ENCODE data around the gene NDEL1.

DNA sequence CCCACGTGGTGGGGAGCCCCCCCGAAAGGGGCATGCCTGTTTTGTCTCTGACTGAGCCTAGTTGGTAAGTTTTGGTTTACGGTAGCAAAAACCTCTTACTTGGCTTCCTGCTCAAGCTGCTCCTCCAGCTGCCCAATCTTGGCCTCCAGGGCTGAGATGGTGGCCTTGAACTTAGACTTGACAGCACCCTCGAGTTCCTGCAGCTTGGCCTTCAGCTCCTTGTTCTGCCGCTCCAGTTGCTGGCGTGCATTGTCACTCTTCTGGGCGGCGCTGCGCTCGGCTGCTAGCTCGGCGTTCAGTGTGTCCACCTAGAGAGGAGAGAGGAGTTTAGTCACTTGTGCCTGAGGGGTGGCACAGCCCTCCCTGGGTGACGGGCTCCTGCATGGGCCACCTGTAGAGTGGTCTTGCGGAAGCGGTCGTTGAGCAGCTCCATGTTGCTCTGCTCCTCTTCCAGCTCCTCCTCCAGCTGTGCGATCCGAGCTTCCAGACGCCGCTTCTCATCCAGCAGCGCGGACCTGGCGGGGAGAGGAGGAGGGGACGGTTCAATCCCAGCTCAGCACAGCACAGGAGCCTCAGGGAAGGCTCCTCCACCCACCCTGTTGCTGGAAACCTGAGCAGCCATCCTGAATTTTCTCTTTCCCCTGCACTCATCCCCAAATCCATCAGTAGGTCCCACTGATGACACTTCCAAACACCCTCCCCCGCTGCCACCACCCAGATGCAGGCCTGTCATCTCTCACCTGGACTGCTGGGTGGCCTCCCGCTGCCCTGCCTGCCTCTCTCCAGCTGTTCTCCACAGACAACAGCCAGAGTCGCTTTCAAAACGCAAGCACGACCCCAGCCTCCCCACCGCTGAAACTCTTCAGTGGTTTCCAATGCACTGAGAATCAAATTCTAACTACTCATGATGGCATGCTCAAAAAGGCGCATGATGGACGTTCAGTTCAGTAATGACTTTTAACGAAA is 44.6 kb downstream of the NDEL1 start:
- TF ChIP-seq, protein P1, sequence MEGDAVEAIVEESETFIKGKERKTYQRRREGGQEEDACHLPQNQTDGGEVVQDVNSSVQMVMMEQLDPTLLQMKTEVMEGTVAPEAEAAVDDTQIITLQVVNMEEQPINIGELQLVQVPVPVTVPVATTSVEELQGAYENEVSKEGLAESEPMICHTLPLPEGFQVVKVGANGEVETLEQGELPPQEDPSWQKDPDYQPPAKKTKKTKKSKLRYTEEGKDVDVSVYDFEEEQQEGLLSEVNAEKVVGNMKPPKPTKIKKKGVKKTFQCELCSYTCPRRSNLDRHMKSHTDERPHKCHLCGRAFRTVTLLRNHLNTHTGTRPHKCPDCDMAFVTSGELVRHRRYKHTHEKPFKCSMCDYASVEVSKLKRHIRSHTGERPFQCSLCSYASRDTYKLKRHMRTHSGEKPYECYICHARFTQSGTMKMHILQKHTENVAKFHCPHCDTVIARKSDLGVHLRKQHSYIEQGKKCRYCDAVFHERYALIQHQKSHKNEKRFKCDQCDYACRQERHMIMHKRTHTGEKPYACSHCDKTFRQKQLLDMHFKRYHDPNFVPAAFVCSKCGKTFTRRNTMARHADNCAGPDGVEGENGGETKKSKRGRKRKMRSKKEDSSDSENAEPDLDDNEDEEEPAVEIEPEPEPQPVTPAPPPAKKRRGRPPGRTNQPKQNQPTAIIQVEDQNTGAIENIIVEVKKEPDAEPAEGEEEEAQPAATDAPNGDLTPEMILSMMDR (IDR thresholded peaks at IDR 0.05; ENCODE audit: low read depth, low read length): no peak
- no peak for TF ChIP-seq EZH2phosphoT487 (IDR thresholded peaks at IDR 0.05; ENCODE audit: low read depth)
